HG02885 (cell line): Measurements from ENCODE around the gene NFASC.

Experiments used
- ATAC-seq: cut with Tn5 transposase; IDR thresholded peaks from one replicate; pipeline ENCODE4 v1.9.1; 2021; ENCODE audit warnings: mild to moderate bottlenecking; ENCODE audit not compliant: unreplicated experiment, poor library complexity

The NFASC gene

DNA sequence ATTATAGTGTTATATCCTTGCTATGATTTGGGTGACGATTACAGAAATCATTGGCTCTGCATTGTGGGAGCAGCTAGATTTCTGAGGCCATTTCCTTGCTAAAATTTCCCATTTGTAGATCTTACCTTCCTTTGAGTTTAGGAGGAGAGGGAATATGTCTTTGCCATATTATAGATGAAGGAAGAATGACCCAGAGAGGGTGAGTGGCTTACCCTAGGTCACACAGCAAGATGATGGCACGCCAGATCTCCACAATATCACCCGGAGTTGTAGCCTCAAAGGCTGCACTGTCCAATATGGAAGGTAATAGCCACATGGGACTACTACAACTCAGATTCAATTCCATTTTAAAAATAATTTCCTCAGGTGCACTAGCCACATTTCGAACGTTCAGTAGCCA, 182.6 kb downstream of the NFASC start:
- no peak for ATAC-seq

DNA sequence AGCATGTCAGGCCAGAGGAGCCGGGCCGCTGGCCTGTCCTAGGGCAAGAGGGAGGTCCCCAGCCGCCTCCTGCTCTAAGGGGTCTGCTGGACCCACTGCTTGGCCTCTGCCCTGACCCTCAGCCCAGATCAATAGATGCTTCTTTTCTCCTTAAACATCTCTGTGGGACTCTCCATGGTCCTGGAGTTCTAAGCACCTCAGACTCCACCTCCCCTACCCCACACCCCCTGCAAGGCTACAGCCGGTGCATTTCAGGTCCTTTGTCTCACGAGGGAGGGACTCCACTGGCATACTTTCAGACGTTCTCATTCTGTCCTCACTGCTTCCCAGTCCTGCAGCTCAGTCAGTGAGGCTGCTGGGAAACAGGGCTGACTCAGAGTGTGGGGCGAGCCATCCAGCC, 183.4 kb downstream of the NFASC start:
- no peak for ATAC-seq

DNA sequence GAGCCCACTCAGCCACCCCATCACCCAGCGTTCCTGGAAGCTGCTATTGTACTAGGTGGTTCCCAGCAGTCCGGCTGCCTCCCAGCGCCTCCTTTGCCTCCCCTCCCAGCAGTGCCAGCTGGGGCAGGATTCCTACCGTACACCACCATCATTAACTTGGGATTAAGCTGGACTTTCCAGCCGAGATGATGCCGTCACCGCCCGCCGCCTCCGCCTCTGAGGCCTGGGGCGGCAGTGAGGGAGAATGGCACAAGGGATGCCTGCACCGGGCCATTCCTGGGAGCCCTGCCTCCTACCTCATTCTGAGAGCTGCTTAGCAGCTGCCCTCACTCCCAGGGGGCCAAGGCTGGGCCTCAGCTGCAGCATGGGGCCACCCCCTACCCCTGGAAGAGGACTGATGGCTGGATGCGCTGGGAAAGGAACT, 185.5 kb downstream of the NFASC start:
- no peak for ATAC-seq

DNA sequence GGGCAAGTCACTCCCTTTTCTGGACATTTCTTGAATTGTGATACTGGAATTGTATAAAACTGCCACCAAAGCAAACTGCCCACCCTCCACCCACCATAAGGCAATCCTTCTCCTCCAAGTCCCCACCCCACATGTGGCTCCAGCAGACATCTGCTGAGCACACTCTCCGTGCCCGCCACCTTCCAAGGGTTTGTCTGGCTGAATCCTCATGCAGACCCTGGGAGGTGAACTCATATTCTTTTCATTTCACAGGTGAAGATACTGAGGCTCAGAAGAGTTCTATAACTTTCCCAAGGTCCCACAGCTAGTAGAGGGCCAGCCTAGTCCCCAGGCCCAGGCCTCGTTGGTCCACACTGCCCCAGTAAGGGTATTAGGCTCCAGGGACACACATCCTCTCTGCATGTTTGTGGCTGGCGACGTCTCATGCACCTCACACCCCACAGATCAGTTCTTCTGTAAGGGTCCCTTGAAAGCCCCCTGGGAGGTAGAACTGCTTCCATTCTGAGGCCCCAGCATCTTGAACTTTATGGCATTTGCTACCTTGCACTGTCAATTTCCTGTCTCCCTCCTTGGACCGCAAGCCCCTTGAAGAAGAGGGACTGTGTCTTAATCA, 186.4 kb downstream of the NFASC start:
- no peak for ATAC-seq

DNA sequence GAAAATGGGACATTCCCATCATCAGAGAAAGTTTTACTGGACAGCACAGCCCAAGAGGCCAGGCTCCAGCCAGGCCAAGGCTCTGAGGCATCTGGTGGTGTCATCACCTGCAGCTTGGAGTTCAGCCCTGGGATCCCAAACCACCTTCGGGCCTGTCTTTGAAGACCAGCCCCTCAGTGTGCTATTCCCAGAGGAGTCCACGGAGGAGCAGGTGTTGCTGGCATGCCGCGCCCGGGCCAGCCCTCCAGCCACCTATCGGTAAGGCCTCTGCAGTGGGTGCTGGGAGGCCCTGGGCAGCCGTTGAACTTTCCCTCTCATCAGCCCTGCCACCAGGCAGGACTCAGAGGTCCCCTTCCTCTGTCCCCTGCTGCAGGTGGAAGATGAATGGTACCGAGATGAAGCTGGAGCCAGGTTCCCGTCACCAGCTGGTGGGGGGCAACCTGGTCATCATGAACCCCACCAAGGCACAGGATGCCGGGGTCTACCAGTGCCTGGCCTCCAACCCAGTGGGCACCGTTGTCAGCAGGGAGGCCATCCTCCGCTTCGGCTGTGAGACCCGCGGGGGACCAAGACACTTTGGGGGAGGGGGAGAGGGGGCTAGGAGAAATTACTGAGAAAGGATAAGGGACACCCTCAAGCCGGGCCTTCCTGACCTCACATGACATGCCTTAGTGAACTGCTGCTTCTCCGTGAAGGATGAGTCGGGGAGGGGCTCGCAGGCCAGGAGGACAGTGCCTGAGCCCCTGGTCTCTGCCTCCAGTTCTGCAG, 187.3 kb downstream of the NFASC start:
- ATAC-seq: no peak

DNA sequence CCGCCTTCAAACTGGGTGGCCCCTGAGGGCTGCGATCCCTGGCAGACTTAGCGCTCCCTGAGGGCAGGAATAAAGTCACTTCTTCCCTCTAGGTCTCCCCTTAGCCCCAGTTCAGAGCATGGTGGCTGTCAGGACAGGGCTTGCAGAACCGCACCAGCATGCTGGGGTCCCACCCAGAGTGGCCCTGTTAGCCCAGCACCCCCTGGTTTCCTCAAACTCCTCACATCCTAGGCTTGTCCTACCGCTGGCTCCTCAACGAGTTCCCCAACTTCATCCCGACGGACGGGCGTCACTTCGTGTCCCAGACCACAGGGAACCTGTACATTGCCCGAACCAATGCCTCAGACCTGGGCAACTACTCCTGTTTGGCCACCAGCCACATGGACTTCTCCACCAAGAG, 188.2 kb downstream of the NFASC start:
- no peak for ATAC-seq

DNA sequence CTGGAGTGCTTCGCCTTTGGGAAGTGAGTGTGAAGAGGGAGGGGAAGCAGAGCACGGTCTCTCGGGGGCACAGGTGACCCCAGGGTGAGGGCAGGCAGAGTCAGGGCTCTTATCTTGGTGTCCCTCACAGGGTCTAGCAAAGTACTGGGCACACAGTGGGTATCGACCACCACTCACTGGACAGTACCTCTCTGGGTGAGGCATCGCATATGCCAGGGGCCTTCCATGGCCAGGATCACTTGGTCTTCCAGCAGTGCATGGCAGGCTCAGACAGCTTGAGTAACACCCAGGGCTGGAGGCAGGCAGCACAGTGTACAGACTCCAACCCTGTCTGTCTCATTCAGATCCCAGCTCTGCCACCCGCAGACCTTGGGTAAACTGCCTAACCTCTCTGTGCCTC, 189.0 kb downstream of the NFASC start:
- ATAC-seq: no peak

DNA sequence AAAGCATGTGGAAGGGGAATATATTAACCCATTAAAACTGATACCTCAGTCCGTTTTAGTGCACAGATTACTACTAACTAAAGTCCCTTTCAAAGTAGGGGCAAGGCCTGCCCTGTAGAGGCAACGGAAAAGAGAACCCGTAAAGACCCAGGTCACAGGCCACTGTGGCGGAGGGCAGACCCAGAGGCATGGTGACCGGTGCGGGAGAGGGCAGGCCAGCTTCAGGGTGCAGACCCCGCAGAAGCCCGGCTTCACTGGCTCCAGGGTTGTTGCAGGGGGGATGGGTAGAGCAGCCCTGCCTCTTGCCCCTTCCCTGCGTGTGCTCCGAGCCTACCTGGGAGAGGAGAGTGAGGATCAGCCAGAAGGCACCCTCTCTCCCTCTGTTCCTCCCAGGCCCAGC, 190.1 kb downstream of the NFASC start:
- no peak for ATAC-seq

DNA sequence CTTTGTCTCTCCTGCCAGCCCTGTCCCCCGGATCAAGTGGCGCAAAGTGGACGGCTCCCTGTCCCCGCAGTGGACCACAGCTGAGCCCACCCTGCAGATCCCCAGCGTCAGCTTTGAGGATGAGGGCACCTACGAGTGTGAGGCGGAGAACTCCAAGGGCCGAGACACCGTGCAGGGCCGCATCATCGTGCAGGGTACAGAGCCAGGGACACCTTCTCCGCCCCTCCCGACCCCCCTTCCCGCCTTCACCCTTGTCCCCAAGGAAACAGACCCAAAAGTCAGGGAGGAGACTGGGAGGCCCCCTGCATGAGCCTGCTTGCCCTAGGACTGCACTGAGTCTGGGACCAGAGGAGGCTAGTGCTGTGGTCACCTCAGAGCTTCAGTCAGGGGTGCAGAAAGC, 190.6 kb downstream of the NFASC start:
- ATAC-seq: no peak

DNA sequence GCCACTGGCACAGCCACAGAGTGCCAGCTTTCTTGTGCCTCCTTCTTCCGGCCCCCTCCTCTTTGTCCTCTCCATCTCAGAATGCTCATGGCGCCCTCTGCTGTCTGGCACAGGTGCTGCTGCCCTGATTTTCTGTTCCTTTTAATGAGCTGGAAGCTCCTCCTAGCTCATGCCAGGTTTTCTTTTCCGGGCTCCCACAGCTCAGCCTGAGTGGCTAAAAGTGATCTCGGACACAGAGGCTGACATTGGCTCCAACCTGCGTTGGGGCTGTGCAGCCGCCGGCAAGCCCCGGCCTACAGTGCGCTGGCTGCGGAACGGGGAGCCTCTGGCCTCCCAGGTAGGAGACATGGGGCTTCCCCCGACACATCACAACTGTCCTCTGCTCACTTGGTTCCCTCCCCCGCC, 191.0 kb downstream of the NFASC start:
- ATAC-seq: no peak

DNA sequence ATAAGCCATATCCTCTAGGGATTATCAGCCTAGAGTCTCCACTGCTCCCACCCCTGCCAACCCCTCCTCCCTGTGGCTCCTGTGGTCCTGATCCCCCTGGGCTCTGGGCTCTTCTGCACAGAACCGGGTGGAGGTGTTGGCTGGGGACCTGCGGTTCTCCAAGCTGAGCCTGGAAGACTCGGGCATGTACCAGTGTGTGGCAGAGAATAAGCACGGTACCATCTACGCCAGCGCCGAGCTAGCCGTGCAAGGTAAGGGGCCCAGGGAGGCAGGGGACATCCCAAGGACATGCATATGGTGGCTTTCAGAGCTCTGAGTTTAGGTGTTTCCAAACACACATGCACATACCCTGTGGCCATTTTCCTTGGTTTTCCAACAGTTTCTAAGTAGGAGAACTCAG, 191.7 kb downstream of the NFASC start:
- no peak for ATAC-seq

DNA sequence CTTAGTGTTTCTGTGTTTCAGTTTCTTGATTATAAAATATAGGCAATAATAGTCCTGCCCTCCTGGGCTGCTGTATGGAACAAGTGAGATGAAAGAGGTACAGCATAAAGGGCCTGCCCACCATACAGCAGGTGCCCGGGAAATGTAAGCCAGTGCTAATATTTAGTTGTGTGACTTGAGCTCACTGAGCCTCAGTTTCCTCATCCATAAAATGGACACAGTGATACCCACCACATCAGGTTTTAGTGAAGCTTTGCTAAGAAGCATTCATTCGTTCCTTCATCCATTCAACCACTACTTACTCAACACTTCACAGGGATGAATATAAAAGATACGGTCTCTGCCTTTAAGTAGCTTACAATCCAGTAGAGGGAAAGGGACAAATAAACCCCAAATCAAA, 192.2 kb downstream of the NFASC start:
- no peak for ATAC-seq

DNA sequence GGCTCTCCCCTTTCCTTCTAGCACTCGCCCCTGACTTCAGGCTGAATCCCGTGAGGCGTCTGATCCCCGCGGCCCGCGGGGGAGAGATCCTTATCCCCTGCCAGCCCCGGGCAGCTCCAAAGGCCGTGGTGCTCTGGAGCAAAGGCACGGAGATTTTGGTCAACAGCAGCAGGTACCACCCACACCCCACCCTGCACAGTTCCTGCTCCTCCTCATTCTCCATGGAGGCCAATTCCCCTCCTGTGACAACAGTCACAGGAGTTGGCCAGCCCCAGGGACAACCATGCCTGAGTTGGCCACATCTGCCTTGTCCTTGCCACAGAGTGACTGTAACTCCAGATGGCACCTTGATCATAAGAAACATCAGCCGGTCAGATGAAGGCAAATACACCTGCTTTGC, 193.6 kb downstream of the NFASC start:
- ATAC-seq: no peak

DNA sequence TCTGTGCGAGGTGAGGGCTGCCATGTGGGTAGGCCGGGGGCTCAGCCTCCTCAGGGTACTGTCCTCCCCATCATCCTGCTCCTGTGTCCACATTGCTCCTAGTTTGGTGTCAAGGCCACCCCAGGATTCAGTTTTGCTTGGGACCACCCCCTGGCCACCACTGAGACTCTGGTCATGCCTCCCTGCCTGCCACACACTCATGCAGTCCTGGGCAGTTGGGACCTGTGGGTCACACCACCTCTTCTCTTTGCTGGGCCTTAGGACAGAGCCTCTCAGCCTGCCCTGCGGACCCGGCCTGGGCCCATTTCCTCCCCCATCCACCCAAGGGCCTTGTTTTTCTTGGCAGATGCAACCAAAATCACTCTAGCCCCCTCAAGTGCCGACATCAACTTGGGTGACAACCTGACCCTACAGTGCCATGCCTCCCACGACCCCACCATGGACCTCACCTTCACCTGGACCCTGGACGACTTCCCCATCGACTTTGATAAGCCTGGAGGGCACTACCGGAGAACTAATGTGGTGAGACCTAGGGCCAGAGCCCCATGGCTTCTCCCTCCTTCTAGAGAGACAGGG, 194.2 kb downstream of the NFASC start:
- no peak for ATAC-seq

DNA sequence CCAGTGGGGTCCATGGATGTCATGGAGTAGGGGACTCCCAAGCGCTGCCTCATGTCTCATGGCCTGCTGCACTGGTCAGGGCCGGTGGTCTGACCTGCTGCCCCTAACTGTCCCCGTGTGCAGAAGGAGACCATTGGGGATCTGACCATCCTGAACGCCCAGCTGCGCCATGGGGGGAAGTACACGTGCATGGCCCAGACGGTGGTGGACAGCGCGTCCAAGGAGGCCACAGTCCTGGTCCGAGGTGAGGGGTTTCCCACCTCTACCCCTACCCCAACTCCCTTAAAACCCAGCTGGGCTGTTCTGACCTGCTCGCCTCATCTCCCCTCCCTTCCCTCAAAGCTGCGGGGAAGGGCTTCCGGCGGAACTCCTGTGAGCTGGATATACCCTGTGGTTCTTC, 195.0 kb downstream of the NFASC start:
- no peak for ATAC-seq

DNA sequence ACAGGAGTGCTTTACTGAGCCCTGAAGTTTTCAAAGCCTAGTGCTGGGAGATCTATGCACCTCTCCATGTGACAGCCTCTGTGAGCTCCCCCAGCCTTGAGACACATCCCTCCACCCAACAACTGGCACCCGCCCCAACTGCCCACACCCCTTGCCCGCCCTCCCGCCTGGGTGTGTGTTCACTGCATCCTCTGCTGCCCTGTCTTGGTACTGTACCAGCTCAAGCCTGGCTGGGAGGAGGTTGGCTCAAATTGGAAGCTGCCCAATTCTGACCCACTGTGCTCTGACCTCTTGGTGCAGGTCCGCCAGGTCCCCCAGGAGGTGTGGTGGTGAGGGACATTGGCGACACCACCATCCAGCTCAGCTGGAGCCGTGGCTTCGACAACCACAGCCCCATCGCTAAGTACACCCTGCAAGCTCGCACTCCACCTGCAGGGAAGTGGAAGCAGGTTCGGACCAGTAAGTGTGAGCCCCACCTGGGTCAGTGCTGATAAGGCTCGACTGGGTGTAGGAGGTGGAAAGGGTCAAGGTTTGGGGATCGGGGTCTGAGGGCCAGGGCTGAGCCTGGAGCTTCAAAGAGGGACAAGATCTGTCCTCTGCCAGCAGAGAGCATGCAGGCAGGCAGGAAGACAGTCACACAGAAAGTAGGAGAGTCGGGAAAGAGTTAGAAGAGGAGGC, 195.6 kb downstream of the NFASC start:
- ATAC-seq: no peak

DNA sequence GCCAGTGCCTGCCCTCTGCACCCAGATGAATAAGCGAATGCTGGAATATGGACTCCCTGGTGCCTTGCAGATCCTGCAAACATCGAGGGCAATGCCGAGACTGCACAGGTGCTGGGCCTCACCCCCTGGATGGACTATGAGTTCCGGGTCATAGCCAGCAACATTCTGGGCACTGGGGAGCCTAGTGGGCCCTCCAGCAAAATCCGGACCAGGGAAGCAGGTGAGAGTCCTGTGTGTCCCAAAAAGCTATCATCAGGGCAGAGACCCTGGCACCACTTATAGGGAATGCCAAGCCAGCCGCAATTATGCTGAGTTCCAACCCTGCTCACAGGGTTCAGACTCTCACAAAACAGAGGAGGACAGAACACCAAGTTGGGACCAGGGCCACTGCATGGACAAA, 196.4 kb downstream of the NFASC start:
- no peak for ATAC-seq

DNA sequence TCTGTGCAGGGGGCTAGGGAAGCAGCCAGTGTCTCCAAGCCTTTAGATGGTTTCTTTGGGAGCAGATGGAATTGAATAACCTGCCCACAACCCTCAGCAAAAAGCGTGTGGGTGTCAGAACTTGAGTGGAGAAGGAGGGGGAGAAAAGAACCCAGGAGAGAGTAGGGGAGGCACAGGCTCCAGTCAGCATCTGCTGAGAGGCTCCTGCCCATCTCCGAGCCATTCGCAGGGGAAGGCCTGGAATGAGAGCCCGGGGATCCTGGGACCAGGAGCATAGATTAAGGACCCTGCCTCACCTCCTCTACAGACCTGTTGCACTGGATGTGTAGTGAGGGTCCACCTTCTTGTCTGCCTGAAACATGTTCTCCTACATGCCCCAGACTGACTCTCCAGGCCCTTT, 197.3 kb downstream of the NFASC start:
- no peak for ATAC-seq

DNA sequence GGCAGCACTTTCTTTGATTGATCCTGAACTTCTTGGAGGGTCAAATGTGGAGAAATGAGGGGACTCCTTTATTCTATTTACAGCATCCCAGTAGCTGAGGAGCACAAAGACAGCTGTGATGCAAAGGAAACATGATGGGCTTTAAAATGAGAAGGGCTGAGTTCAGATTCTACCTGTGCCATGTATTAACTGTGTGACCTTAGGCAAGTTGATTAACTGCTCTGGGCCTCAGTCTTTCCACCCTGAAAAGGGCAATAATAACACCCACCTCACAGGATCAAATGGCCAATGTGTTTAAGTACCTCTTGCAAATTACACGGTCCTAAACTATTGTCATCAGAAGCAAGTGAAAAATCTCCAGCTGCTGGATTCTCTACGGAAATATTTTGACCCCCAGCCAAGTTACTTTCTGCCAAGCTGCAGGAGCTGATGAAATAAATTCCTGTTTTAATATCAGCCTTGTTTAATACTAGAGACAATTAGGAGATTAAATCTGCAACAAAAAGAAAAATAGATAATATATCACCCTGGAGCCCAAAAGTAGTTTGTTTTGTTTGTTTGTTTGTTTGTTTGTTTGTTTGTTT, 197.9 kb downstream of the NFASC start:
- ATAC-seq: no peak

DNA sequence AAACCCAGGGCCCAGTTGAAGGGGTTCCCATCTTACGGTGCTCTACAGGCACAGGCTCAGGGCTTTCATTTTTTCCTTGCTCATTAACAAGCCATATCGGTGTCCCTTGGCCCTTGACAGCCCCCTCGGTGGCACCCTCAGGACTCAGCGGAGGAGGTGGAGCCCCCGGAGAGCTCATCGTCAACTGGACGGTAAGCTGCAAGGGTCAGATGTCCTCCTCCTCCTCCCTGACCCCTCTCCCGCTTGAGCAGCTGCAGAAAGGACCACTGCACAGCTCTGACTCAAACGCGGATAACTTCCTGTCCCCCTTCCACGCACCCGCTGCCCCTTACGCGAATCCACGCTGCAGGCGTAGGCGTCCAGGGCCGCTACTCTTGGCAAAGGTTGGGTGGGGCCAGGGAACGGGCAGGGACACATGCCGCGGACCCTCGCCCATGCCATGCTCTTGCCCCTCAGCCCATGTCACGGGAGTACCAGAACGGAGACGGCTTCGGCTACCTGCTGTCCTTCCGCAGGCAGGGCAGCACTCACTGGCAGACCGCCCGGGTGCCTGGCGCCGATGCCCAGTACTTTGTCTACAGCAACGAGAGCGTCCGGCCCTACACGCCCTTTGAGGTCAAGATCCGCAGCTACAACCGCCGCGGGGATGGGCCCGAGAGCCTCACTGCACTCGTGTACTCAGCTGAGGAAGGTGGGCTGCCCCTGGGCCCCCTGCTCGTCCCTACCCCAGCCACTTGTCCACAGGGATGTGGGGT, 198.9 kb downstream of the NFASC start:
- no peak for ATAC-seq
